Middle frontal gyrus (tissue), 1 donor: Measurements from ENCODE around the gene G6PD.
"Not testable (repeated sequence)": the region's sequence is repeated elsewhere in the genome, so short reads cannot be mapped to it uniquely, and the experiment has no call there.

ENCODE experiments used
- DNase-seq: peaks from one replicate; pipeline ENCODE4 v3.0.0-alpha.2; 2015; ENCODE audit warnings: low spot score; ENCODE audit errors: extremely low spot score

Gene G6PD

GRCh38 chrX:154542723-154543424, 3.8 kb downstream of the G6PD start:
- no peak for DNase-seq

GRCh38 chrX:154541896-154542722, 4.5 kb downstream of the G6PD start:
- no peak for DNase-seq

- DNase-seq: no peak
Observed at GRCh38 chrX:154541589-154541895, 5.1 kb downstream of the G6PD start.

- no peak for DNase-seq
Observed at GRCh38 chrX:154540897-154541535, 5.6 kb downstream of the G6PD start.

GRCh38 chrX:154540365-154540764, 6.3 kb downstream of the G6PD start:
- DNase-seq: not testable (repeated sequence)

GRCh38 chrX:154539077-154539476, 7.6 kb downstream of the G6PD start:
- no peak for DNase-seq

GRCh38 chrX:154535892-154536291, 10.8 kb downstream of the G6PD start:
- DNase-seq: no peak

GRCh38 chrX:154534526-154535322, 11.9 kb downstream of the G6PD start:
- peak; percentile 71 for DNase-seq

- no peak for DNase-seq
Observed at GRCh38 chrX:154532690-154533089, 14.0 kb downstream of the G6PD start.

- no peak for DNase-seq
Observed at GRCh38 chrX:154531626-154532025, 15.0 kb downstream of the G6PD start.

GRCh38 chrX:154530286-154530685, 16.4 kb downstream of the G6PD start:
- DNase-seq: no peak

GRCh38 chrX:154529206-154529612, 17.4 kb downstream of the G6PD start:
- no peak for DNase-seq

GRCh38 chrX:154526901-154527675, 19.6 kb downstream of the G6PD start:
- peak; percentile 46 for DNase-seq

- DNase-seq: no peak
Observed at GRCh38 chrX:154525606-154526490, 20.8 kb downstream of the G6PD start.

- no peak for DNase-seq
Observed at GRCh38 chrX:154519389-154519788, 27.3 kb downstream of the G6PD start.

GRCh38 chrX:154517101-154517781, 29.4 kb downstream of the G6PD start:
- no peak for DNase-seq

- no peak for DNase-seq
Observed at GRCh38 chrX:154516656-154517100, 30.0 kb downstream of the G6PD start.

- DNase-seq: peak; percentile 74
Observed at GRCh38 chrX:154515966-154516655, 30.5 kb downstream of the G6PD start, which contains the start of gene FAM3A. FAM3A (minus strand) TSS chrX:154516232; CDS start chrX:154515772, 460 bp downstream.
